ENCODE measurements around the gene GALR1. TPM values are rescaled to one million over a fixed set of nuclear protein-coding genes. Genes with fewer than 3 reads are reported as not detected.
A peak's percentile ranks its signal among the peaks of the same experiment; 100 is the strongest.
"Not testable (repeated sequence)": the region's sequence is repeated elsewhere in the genome, so short reads cannot be mapped to it uniquely, and the experiment has no call there.

The GALR1 gene
- total RNA-seq, result 0.09 TPM

- DNase-seq (ENCODE audit: low spot score), result no peak
Observed at GRCh38 chr18:77249569-77250500, at the start of gene GALR1. Gene GALR1 (plus strand): TSS chr18:77249848. CDS start chr18:77250549, 701 bp downstream.

GRCh38 chr18:77201506-77201905 lies 48.1 kb upstream of the GALR1 start:
- DNase-seq (ENCODE audit: low spot score), result no peak

- no peak for DNase-seq (ENCODE audit: low spot score)
Observed at GRCh38 chr18:77202329-77202728, 47.3 kb upstream of the GALR1 start.

- DNase-seq (ENCODE audit: low spot score), result no peak
Observed at GRCh38 chr18:77203071-77203470, 46.6 kb upstream of the GALR1 start.

- DNase-seq (ENCODE audit: low spot score), result no peak
Observed at GRCh38 chr18:77203851-77204250, 45.8 kb upstream of the GALR1 start.

- no peak for DNase-seq (ENCODE audit: low spot score)
Observed at GRCh38 chr18:77205769-77206168, 43.9 kb upstream of the GALR1 start.

- DNase-seq (ENCODE audit: low spot score), result peak; percentile 20
Observed at GRCh38 chr18:77206676-77207374, 42.8 kb upstream of the GALR1 start.

GRCh38 chr18:77207540-77207939 lies 42.1 kb upstream of the GALR1 start:
- DNase-seq (ENCODE audit: low spot score), result peak; percentile 64

GRCh38 chr18:77208964-77209363 lies 40.7 kb upstream of the GALR1 start:
- peak; percentile 51 for DNase-seq (ENCODE audit: low spot score)

- no peak for DNase-seq (ENCODE audit: low spot score)
Observed at GRCh38 chr18:77209587-77209986, 40.1 kb upstream of the GALR1 start.

GRCh38 chr18:77210249-77210648 lies 39.4 kb upstream of the GALR1 start:
- no peak for DNase-seq (ENCODE audit: low spot score)

GRCh38 chr18:77218642-77219041 lies 31.0 kb upstream of the GALR1 start:
- no peak for DNase-seq (ENCODE audit: low spot score)

- no peak for DNase-seq (ENCODE audit: low spot score)
Observed at GRCh38 chr18:77220726-77221125, 28.9 kb upstream of the GALR1 start.

GRCh38 chr18:77222464-77222863 lies 27.2 kb upstream of the GALR1 start:
- no peak for DNase-seq (ENCODE audit: low spot score)

- no peak for DNase-seq (ENCODE audit: low spot score)
Observed at GRCh38 chr18:77223221-77223639, 26.4 kb upstream of the GALR1 start.

GRCh38 chr18:77223653-77224052 lies 26.0 kb upstream of the GALR1 start:
- DNase-seq (ENCODE audit: low spot score), result no peak

- no peak for DNase-seq (ENCODE audit: low spot score)
Observed at GRCh38 chr18:77230645-77231044, 19.0 kb upstream of the GALR1 start.

GRCh38 chr18:77234504-77235365 lies 14.9 kb upstream of the GALR1 start:
- DNase-seq (ENCODE audit: low spot score), result no peak

- DNase-seq (ENCODE audit: low spot score), result not testable (repeated sequence)
Observed at GRCh38 chr18:77239285-77239684, 10.4 kb upstream of the GALR1 start.

- DNase-seq (ENCODE audit: low spot score), result no peak
Observed at GRCh38 chr18:77248873-77249568, 627 bp upstream of the GALR1 start.

GRCh38 chr18:77250501-77250925 lies 865 bp downstream of the GALR1 start:
- no peak for DNase-seq (ENCODE audit: low spot score)
